GM12874 (cell line): ENCODE results near the gene ZNF730.
A peak's percentile ranks its signal among the peaks of the same experiment; 100 is the strongest.

Experiments
- TF ChIP-seq, protein P1 (sequence below): IDR thresholded peaks from 2 replicates; pipeline ENCODE4 v1.5.1; 2011; ENCODE audit warnings: low read depth, mild to moderate bottlenecking, control low read depth, low read length, moderate library complexity; ENCODE audit not compliant: insufficient read depth

Gene ZNF730

DNA sequence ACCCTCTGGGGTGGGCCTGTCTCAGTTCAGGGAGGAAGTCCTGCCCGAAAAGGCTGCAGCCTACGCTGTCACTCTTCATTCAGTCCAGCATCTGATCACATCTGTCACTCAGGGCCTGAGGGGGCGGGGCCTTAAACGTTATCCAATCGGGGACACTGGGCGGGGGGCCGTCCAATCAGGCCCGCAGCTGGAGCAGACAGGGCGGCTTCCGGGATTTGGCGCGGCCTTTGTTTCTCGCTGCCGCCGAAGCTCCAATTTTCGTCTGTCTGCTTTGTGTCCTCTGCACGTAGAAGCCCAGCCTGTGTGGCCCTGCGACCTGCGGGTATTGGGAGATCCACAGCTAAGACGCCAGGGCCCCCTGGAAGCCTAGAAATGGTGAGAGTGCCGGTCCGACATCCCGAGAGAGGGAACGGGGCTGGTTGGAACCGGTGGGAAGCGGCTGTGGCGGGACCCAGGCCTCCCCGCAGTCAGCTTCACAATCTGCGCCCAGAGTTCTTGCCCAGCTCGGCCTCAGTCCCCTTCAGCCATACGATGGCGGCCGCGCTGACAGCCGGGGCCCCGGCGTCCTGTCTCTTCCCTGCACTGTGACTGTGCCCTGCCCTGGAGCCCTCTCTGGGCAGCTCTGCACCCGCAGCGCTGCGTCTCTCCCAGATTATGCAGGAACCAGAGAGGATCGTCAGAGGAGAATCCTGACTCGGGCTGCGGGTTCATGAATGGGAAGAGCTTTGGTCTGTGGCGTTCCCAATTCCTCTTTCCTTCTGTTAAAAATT lies at the start of gene ZNF730:
Gene ZNF730, plus strand, starts transcription at position 224 of the 770 bp plus-strand sequence. Its CDS starts 149 bp downstream, at position 373.
- TF ChIP-seq, protein P1, sequence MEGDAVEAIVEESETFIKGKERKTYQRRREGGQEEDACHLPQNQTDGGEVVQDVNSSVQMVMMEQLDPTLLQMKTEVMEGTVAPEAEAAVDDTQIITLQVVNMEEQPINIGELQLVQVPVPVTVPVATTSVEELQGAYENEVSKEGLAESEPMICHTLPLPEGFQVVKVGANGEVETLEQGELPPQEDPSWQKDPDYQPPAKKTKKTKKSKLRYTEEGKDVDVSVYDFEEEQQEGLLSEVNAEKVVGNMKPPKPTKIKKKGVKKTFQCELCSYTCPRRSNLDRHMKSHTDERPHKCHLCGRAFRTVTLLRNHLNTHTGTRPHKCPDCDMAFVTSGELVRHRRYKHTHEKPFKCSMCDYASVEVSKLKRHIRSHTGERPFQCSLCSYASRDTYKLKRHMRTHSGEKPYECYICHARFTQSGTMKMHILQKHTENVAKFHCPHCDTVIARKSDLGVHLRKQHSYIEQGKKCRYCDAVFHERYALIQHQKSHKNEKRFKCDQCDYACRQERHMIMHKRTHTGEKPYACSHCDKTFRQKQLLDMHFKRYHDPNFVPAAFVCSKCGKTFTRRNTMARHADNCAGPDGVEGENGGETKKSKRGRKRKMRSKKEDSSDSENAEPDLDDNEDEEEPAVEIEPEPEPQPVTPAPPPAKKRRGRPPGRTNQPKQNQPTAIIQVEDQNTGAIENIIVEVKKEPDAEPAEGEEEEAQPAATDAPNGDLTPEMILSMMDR, result no peak

DNA sequence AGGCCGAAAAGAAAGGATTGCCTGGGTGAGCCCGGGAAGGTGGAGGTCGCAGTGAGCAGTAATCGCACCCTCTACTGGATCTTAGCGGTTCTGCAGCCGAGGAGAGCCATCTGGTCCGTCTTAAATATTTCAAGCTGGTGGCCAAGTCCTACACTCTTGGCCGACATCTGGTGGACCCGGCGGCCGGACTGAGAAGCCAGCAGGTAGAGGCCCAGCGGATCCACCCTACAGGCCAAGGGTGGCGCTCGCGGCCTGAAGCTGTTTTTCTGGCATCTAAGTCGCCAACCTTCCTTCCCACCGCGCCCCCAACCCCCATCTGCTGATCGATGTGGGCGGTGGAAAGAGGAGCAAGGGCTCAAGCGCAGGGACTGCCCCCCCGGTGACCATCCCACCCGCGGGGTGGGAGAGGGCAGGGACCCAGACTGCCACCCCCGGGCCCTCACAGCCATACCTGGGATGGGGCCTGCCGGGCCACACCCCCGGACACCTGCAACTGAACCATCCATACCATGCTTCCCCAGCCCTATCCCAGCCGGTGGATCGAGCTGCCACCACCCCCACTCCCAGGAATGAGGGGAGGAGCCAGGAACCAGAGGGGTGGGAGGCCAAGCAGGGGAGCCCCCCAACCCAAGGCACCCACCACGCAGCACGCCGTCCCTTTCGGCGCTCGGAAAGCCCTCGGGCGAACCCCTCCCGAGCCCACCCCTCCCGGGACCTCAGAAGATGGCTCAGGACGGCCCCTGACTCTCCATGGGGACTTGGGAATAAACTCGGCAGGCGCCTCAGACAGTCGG lies 46.3 kb upstream of the ZNF730 start:
- TF ChIP-seq, protein P1, result peak; percentile 57

DNA sequence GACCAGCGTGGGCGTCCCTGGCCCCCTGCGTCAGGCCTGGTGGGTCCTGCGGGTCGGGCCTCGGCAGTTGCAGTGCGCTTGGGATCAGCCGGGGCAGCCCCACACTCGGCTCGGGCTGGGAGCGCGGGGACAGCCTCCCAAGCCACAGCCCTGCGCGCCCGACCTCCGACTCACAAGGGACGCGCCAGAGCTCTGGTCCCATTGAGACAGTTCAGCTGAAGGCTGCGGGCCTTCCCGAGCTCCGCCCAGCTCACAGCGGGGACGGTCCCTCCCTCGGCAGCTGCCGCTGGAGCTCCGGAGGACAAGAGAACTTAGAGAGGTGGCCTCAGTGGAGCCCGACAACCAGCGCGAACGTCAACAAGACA lies 45.7 kb upstream of the ZNF730 start:
- TF ChIP-seq, protein P1, result no peak

DNA sequence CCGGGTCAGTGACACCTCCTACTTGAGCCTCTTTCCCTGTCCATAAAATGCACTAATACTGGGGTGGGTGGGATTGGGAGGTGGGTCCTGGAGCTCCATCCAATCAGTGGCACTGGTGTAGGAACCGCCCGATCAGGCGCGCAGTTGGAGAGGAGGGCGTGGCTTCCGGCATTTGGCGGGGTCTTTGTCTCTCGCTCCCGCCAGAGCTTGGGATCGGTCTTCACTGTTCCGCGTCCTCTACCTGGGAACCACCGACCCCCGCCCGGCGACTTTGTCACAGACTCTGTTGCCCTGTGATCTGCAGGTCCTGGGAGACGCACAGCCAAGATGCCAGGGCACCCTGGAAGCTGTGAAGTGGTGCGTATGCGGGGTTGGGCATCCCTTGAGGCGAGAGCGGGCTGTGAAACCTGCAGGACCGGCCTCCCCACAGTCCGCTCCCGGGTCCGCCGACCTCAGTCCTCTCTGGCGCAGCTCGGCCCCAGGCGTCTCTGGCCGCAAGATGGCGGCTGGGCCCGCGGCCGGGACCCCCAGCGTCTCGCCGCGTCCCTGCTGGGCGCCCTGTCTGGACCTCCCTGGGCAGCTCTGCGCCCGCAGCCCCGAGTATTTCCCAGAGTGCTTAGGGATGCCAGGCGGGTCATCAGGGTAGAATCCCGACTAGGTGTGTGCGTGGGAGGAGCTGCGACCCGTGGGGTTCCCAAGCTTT lies 41.6 kb upstream of the ZNF730 start:
- TF ChIP-seq, protein P1, result no peak

DNA sequence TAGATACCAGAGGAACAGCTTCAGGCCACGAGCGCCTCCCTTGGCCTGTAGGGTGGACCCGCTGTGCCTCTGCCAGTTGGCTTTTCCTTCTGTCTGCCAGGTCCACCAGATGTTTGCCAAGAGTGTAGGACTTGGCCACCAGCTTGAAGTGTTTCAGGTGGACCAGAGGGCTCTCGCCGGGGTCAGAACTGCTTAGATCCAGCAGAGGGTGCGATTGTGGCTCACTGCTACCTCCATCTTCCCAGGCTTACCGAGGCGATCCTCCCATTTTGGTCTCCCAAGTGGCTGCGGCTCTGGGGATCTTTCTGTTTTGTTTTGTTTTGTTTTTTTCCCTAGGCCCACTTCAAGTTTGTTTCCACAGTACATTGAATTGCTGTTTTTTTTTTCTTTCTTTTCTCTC lies 23.0 kb upstream of the ZNF730 start:
- TF ChIP-seq, protein P1, result no peak

DNA sequence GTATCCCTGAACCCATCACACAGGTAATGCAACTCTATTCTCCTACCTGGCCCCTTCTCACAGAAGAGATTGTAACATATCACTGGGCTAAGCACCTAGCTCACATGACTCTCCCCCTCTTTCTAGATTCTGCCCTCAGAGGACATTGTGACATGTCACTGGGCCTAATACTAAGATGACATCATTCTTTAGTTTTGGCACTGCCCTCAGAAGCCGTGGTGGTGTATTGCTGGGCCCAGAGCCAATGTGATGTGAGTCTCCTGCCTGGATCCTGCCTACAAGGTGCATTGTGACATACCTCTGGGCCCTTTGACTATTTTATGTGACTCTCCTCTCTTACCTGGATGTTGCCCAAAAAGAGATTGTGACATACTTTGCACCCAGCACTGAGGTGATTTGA lies 21.4 kb upstream of the ZNF730 start:
- TF ChIP-seq, protein P1, result no peak

DNA sequence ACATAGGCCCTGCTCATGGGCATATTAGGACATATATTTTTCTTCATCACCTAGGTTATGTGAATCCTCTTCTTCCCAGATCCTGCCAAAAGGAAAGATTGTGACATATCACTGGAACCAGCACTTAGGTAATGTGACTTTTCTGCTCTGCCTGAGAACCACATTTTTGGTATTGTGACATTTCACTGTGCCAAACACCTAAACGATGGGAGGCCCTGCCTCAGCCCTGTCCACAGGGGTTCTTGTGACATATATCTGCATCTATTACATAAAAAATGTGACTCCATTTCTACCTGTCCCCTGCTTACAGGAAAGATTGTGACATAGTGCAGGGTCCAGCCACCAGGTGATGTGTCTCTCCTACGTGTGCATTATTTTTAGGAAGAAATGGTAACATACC lies 18.5 kb upstream of the ZNF730 start:
- TF ChIP-seq, protein P1, result no peak
